ENCODE data around the gene RNF182. TPM values are rescaled to one million over a fixed set of nuclear protein-coding genes. Genes with fewer than 3 reads are reported as not detected.
A peak's percentile ranks its signal among the peaks of the same experiment; 100 is the strongest.
"Not testable (repeated sequence)": the region's sequence is repeated elsewhere in the genome, so short reads cannot be mapped to it uniquely, and the experiment has no call there.

The RNF182 gene
- polyA plus RNA-seq, 1 experiment: 12.4 TPM

DNA sequence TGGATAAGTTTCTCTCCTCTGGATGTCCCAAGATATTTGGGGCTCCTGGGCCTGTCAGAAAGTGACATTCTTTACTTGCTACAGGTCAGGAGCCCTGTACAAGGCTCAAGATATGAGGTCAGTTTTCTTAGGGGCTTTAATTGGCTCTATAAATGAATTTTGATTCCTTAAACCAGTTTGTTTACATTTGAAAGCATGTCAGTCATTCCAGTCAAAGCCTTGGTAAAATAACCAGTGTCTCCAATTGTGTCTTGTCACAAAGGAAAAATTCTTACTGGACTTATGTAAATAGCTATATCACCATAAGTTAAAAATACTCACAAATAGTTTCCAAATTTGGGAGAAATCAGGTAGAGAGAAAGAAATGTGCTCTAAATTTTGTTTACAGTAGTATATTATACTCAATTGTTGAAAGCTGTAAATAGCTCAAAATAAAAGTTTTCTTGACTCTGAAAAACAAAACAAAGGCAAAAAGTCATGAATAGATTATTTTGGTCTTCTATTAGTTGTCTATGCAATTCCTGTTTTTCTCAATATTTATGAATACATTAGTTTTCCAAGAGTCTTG is 22.9 kb downstream of the RNF182 start:
- no peaks in the 10 kb centered on the region for H3K27me3 ChIP-seq (ENCODE audit: control insufficient read depth, insufficient read depth, low read length)
- CTCF ChIA-PET: no interaction called here
- DNase-seq (ENCODE audit: low read depth, low spot score): no peak
- POLR2A ChIA-PET: no interaction called here
- no peaks in the 10 kb centered on the region for H3K9me3 ChIP-seq (ENCODE audit: control insufficient read depth, insufficient read depth, low read length)
- no peak overlapping the region for H3K27ac ChIP-seq (ENCODE audit: low read depth, low read length)
- no peak overlapping the region for H3K4me3 ChIP-seq (ENCODE audit: low read depth, low read length)
- TF ChIP-seq, protein P1, sequence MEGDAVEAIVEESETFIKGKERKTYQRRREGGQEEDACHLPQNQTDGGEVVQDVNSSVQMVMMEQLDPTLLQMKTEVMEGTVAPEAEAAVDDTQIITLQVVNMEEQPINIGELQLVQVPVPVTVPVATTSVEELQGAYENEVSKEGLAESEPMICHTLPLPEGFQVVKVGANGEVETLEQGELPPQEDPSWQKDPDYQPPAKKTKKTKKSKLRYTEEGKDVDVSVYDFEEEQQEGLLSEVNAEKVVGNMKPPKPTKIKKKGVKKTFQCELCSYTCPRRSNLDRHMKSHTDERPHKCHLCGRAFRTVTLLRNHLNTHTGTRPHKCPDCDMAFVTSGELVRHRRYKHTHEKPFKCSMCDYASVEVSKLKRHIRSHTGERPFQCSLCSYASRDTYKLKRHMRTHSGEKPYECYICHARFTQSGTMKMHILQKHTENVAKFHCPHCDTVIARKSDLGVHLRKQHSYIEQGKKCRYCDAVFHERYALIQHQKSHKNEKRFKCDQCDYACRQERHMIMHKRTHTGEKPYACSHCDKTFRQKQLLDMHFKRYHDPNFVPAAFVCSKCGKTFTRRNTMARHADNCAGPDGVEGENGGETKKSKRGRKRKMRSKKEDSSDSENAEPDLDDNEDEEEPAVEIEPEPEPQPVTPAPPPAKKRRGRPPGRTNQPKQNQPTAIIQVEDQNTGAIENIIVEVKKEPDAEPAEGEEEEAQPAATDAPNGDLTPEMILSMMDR (IDR thresholded peaks at IDR 0.05; ENCODE audit: low read depth, low read length): no peak

DNA sequence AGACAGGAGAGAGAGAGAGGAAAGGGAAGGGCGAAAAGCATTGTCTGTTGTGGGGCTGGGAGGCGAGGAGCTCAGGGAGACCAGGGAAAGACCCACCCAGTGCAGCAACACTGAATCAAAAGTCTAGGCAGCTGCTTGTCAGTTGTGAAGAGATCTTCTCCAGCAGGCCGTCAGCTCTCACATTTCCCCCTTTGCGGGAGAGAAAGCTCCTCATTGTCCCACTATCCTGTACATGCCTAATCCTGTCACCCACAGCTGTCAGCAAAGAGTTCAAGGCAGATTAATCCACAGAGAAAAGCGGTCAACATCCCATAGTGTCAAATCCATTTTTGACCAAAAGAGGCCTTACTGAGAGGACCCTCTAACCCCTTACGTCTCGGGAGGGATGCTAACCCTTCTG is 27.3 kb downstream of the RNF182 start:
- DNase-seq (ENCODE audit: low read depth, low spot score): no peak
- CTCF ChIA-PET: no interaction called here
- no peaks in the 10 kb centered on the region for H3K27me3 ChIP-seq (ENCODE audit: control insufficient read depth, insufficient read depth, low read length)
- no peak overlapping the region for H3K27ac ChIP-seq (ENCODE audit: low read depth, low read length)
- TF ChIP-seq, protein P1 (IDR thresholded peaks at IDR 0.05; ENCODE audit: low read depth, low read length): no peak
- POLR2A ChIA-PET: no interaction called here
- no peaks in the 10 kb centered on the region for H3K9me3 ChIP-seq (ENCODE audit: control insufficient read depth, insufficient read depth, low read length)
- no peak overlapping the region for H3K4me3 ChIP-seq (ENCODE audit: low read depth, low read length)

DNA sequence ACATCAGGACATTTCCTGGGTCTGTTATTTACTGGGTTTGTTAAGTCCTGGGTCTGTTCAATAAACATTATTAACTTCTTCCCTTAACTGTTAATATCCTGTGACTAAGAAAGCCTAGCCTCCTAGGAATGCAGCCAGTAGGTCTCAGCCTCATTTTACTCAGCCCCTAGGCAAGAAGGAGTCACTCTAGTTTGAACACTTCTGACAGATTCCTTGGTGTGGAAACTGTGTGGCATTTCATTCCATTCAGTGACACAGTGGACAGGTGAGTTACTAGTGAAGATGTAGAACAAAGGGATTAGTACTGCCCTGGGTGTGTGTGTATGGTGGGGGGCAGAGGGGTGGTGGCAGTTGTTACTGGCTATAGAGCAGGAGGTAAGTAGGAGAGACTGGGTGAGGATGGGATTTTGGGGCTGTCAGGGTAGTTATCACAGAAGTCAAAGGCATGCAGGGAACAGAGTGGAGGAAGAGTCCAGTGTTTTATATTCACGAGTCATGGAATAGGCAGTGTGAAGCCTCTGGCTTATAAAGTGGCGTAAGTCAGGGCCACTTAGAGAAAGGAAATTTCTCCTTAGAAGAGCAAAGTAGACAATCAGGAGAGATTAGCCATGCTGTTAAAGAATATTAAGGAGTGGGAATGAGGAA is 28.4 kb downstream of the RNF182 start:
- Histone ChIP-seq H3K27me3 (ENCODE audit: control insufficient read depth, insufficient read depth, low read length) (no peaks in the 10 kb centered on the region), H3K27ac (ENCODE audit: low read depth, low read length) (no peak overlapping the region), H3K4me3 (ENCODE audit: low read depth, low read length) (no peak overlapping the region), H3K9me3 (ENCODE audit: control insufficient read depth, insufficient read depth, low read length) (no peaks in the 10 kb centered on the region)
- POLR2A ChIA-PET: no interaction called here
- DNase-seq (ENCODE audit: low read depth, low spot score): peak; percentile 1
- TF ChIP-seq, protein P1 (IDR thresholded peaks at IDR 0.05; ENCODE audit: low read depth, low read length): no peak
- CTCF ChIA-PET: no interaction called here

DNA sequence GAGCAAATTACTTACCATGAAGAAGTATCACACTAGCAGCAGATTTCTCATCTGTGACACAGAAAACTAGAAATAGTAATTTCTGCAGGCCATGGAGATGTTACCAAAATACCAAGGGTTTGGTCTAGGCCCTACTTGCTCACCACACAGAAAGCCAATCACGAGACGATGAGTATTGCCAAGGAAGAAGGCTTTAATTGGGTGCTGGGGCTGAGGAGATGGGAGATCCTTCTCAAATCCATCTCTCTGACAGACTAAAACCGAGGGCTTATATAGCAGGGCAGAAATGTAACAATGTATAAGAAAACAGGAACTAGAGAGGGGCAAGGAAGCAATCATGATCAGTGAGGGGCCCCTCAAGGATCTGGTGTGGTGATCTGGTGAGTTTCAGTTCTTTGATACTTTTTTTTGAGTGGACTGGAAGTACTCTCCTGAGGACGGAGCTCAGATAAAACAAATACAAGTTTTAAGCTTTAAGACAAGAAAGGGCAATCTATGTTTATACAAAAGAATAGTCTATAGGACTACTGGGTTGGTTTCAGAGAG is 40.9 kb downstream of the RNF182 start:
- DNase-seq (ENCODE audit: low read depth, low spot score): no peak
- Histone ChIP-seq H3K4me3 (ENCODE audit: low read depth, low read length) (no peak overlapping the region), H3K27me3 (ENCODE audit: control insufficient read depth, insufficient read depth, low read length) (no peaks in the 10 kb centered on the region), H3K9me3 (ENCODE audit: control insufficient read depth, insufficient read depth, low read length) (no peaks in the 10 kb centered on the region), H3K27ac (ENCODE audit: low read depth, low read length) (no peak overlapping the region)
- CTCF ChIA-PET: no interaction called here
- POLR2A ChIA-PET: no interaction called here
- TF ChIP-seq, protein P1 (IDR thresholded peaks at IDR 0.05; ENCODE audit: low read depth, low read length): no peak

DNA sequence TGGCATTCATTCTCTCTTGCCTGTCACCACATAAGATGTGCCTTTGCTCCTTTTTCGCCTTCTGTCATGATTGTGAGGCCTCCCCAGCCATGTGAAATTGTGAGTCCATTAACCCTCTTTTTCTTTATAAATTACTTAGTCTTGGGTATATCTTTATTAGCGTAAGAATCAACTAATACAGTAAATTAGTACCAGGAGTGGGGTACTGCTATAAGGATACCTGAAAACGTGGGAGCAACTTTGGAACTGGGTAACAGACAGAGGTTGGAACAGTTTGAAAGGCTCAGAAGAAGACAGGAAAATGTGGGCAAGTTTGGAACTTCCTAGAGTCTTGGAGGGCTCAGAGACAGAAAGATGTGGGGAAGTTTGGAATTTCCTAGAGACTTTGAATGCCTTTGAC is 46.6 kb downstream of the RNF182 start:
- DNase-seq (ENCODE audit: low read depth, low spot score): no peak
- Histone ChIP-seq H3K9me3 (ENCODE audit: control insufficient read depth, insufficient read depth, low read length) (peaks cover 13% of the 10 kb centered on the region), H3K27me3 (ENCODE audit: control insufficient read depth, insufficient read depth, low read length) (no peaks in the 10 kb centered on the region), H3K4me3 (ENCODE audit: low read depth, low read length) (no peak overlapping the region), H3K27ac (ENCODE audit: low read depth, low read length) (no peak overlapping the region)
- TF ChIP-seq, protein P1 (IDR thresholded peaks at IDR 0.05; ENCODE audit: low read depth, low read length): no peak
- POLR2A ChIA-PET: no interaction called here
- CTCF ChIA-PET: no interaction called here

DNA sequence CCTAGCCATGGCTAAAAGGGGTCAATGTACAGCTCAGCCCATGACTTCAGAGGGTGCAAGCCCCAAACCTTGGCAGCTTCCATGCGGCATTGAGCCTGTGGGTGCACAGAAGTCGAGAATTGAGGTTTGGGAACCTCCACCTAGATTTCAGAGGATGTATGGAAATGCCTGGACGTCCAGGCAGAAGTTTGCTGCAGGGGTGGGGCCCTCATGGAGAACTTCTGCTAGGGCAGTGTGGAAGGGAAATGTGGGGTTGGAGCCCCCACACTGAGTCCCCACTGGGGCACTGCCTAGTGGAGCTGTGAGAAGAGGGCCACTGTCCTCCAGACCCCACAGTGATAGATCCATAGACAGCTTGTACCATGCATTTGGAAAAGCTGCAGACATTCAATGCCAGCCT is 47.9 kb downstream of the RNF182 start:
- CTCF ChIA-PET; DNase-seq (ENCODE audit: low read depth, low spot score); H3K27me3 ChIP-seq (ENCODE audit: control insufficient read depth, insufficient read depth, low read length); H3K4me3 ChIP-seq (ENCODE audit: low read depth, low read length); POLR2A ChIA-PET; H3K27ac ChIP-seq (ENCODE audit: low read depth, low read length): not testable (repeated sequence)
- H3K9me3 ChIP-seq (ENCODE audit: control insufficient read depth, insufficient read depth, low read length): peaks cover 13% of the 10 kb centered on the region

DNA sequence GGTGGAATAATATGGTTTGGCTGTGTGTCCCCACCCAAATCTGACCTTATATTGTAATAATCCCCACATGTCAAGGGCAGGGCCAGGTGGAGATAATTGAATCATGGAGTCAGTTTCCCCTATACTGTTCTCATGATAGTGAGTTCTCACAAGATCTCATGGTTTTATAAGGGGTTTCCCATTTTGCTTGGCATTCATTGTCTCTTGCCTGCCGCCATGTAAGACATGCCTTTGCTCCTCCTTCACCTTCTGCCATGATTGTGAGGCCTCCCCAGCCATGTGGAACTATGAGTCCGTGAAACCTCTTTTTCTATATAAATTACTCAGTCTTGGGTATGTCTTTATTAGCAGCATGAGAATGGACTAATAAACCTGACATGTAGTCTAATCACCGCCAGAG is 48.7 kb downstream of the RNF182 start:
- peaks cover 13% of the 10 kb centered on the region for H3K9me3 ChIP-seq (ENCODE audit: control insufficient read depth, insufficient read depth, low read length)
- POLR2A ChIA-PET; CTCF ChIA-PET; H3K27me3 ChIP-seq (ENCODE audit: control insufficient read depth, insufficient read depth, low read length); DNase-seq (ENCODE audit: low read depth, low spot score); H3K27ac ChIP-seq (ENCODE audit: low read depth, low read length); H3K4me3 ChIP-seq (ENCODE audit: low read depth, low read length): not testable (repeated sequence)
